Cardiac muscle cell (in vitro differentiated cells and primary cell): ENCODE data around the gene SMYD3. TPM values are rescaled to one million over a fixed set of nuclear protein-coding genes. Genes with fewer than 3 reads are reported as not detected.
"Not testable (repeated sequence)": the region's sequence is repeated elsewhere in the genome, so short reads cannot be mapped to it uniquely, and the experiment has no call there.

Experiments used
- DNase-seq, 2 donors: peaks; one replicate each; pipeline versions ENCODE4 v3.0.0 to v3.0.0-alpha.2; 2010 to 2017; ENCODE audit warnings: low read depth in 1 of 2, low spot score in 1 of 2
- H3K27ac ChIP-seq: fragments of 200-600 bp; sonication (generic); 2 replicates; pipeline ENCODE4 v1.5.1; 2016
- H3K27me3 ChIP-seq: fragments of 200-600 bp; sonication (generic); 2 replicates; pipeline ENCODE4 v1.6.0; 2016; ENCODE audit warnings: control low read depth
- H3K36me3 ChIP-seq: fragments of 200-600 bp; sonication (generic); 2 replicates; pipeline ENCODE4 v1.5.1; 2016; ENCODE audit warnings: control low read depth
- H3K4me1 ChIP-seq: fragments of 200-600 bp; sonication (generic); 2 replicates; pipeline ENCODE4 v1.8.1; 2017; ENCODE audit warnings: low read depth, mild to moderate bottlenecking, mixed run types
- H3K4me3 ChIP-seq: fragments of 200-600 bp; sonication (generic); 2 replicates; pipeline ENCODE4 v1.5.1; 2016; ENCODE audit warnings: mild to moderate bottlenecking
- H3K9me3 ChIP-seq: fragments of 200-600 bp; sonication (generic); 2 replicates; pipeline ENCODE4 v1.5.1; 2017; ENCODE audit warnings: low read depth, mild to moderate bottlenecking, control low read depth
- polyA plus RNA-seq: library from polyadenylated mRNA; unstranded; fragments of >200 nt; fragmentation: Nextera tagmentation; extraction: Ambion mirVana; gene quantifications from 2 replicates; pipeline ENCODE4 v1.2.1, GENCODE V29; 2016
- total RNA-seq: library from RNA; depleted of rRNA; stranded (reverse); fragments of >200 nt; gene quantifications from 2 replicates; pipeline ENCODE4 v1.2.3, GENCODE V29; 2016
- TF ChIP-seq, protein P1 (sequence below): IDR thresholded peaks from 2 replicates; pipeline ENCODE4 v1.5.1; 2012; ENCODE audit warnings: low read depth, mild to moderate bottlenecking, low read length

The SMYD3 gene
- total and polyA plus RNA-seq, 2 experiments from 2014 or later: 47.2 to 50.8 TPM

DNA sequence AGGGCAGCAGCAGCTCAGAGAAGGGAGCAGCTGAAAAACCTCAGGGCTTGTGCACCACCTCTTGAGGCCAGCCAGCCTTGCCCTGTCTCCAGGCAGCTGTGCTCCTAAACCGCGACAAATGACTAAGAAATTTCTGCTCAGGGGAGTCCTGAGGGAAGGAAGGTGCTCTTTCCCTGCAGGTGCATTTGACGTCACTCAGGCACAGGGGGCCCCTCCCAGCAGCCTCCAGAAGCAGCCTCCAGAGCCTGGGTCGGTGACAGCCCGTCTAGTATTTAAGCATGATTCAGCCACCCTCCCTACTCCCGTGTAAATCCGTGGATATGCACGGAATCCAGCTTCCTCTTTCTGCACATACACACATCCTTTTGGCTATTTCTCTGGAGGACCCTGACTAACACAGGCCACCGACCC, 791.8 kb downstream of the SMYD3 start:
- no peak for DNase-seq
- H3K27me3 ChIP-seq: no peaks in the 10 kb centered on the region
- no peak overlapping the region for H3K27ac ChIP-seq

DNA sequence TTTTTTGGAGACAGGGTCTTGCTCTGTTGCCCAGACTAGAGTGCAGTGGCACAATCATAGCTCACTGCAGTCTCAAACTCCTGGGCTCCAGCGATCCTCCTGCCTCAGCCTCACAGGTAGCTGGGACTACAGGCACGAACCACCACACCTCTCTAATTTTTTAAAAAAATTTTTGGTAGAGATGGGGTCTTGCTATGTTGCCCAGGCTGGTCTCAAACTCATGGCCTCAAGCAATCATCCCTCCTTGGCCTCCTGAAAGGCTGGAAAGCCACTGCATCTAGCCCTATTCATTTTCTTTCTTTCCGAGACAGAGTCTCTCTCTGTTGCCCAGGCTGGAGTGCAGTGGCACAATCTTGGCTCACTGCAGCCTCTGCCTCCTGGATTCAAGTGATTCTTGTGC, 793.1 kb downstream of the SMYD3 start:
- H3K27me3 ChIP-seq, DNase-seq, H3K36me3 ChIP-seq, H3K27ac ChIP-seq, H3K4me1 ChIP-seq, H3K9me3 ChIP-seq, H3K4me3 ChIP-seq: not testable (repeated sequence)

More for the DNA sequence above, 791.8 kb downstream of the SMYD3 start:
- Histone ChIP-seq H3K9me3 (no peaks in the 10 kb centered on the region), H3K36me3 (peaks cover 3% of the 10 kb centered on the region), H3K4me3 (no peak overlapping the region), H3K4me1 (no peaks in the 10 kb centered on the region)
- TF ChIP-seq, protein P1, sequence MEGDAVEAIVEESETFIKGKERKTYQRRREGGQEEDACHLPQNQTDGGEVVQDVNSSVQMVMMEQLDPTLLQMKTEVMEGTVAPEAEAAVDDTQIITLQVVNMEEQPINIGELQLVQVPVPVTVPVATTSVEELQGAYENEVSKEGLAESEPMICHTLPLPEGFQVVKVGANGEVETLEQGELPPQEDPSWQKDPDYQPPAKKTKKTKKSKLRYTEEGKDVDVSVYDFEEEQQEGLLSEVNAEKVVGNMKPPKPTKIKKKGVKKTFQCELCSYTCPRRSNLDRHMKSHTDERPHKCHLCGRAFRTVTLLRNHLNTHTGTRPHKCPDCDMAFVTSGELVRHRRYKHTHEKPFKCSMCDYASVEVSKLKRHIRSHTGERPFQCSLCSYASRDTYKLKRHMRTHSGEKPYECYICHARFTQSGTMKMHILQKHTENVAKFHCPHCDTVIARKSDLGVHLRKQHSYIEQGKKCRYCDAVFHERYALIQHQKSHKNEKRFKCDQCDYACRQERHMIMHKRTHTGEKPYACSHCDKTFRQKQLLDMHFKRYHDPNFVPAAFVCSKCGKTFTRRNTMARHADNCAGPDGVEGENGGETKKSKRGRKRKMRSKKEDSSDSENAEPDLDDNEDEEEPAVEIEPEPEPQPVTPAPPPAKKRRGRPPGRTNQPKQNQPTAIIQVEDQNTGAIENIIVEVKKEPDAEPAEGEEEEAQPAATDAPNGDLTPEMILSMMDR: no peak

- TF ChIP-seq, protein P1: no peak
- Histone ChIP-seq H3K36me3 (peaks cover 3% of the 10 kb centered on the region), H3K27me3 (no peaks in the 10 kb centered on the region), H3K4me3 (no peak overlapping the region), H3K9me3 (no peaks in the 10 kb centered on the region), H3K4me1 (peaks cover 16% of the 10 kb centered on the region), H3K27ac (no peak overlapping the region)
- DNase-seq: no peak
These were observed 795.8 kb downstream of the SMYD3 start for GRCh38 chr1:245710961-245711903.

- TF ChIP-seq, protein P1: no peak
- H3K4me3 ChIP-seq: no peak overlapping the region
- no peak for DNase-seq
- peak overlapping the region; percentile 50 for H3K27ac ChIP-seq
- H3K27me3 ChIP-seq: no peaks in the 10 kb centered on the region
- no peaks in the 10 kb centered on the region for H3K9me3 ChIP-seq
- H3K4me1 ChIP-seq: peaks cover 16% of the 10 kb centered on the region
- peaks cover 17% of the 10 kb centered on the region for H3K36me3 ChIP-seq
These were observed 799.1 kb downstream of the SMYD3 start for GRCh38 chr1:245707941-245708340.

DNA sequence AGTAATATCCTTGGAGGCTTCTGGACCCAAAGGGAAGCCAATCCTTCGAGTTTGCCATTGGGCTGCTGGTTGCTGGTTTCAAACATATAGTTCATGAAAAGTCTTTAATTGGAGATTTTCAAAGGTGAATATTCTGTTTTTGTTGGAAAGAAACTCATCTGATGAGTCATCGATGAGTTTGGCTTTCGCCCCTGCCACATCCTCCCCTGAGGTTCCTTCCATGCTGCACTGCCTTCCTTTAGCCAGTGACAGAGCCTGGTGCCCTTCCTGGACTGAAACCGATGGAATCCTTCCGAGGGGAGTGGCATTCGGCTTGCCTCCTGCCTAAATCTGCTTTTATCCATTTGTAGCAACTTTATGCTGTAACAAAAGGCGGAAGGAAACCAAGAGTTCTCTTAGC, 802.3 kb downstream of the SMYD3 start:
- H3K27me3 ChIP-seq: no peaks in the 10 kb centered on the region
- H3K9me3 ChIP-seq: no peaks in the 10 kb centered on the region
- H3K36me3 ChIP-seq: peaks cover 28% of the 10 kb centered on the region
- TF ChIP-seq, protein P1: no peak
- no peak overlapping the region for H3K4me3 ChIP-seq
- H3K27ac ChIP-seq: peak overlapping the region; percentile 31
- H3K4me1 ChIP-seq: peaks cover 16% of the 10 kb centered on the region
- peak in 1 of 2 donors; percentile 57 for DNase-seq

GRCh38 chr1:245704341-245704740, 802.7 kb downstream of the SMYD3 start:
- Histone ChIP-seq H3K27ac (peak overlapping the region; percentile 31), H3K4me3 (no peak overlapping the region), H3K36me3 (peaks cover 32% of the 10 kb centered on the region), H3K9me3 (no peaks in the 10 kb centered on the region), H3K27me3 (no peaks in the 10 kb centered on the region), H3K4me1 (peaks cover 16% of the 10 kb centered on the region)
- no peak for DNase-seq
- TF ChIP-seq, protein P1: no peak
